GM21423 (cell line): ENCODE data around the gene KCNQ5.
"Not testable (repeated sequence)": the region's sequence is repeated elsewhere in the genome, so short reads cannot be mapped to it uniquely, and the experiment has no call there.

Experiments used
- ATAC-seq: cut with Tn5 transposase; IDR thresholded peaks from one replicate; pipeline ENCODE4 v1.9.1; 2021; ENCODE audit warnings: mild to moderate bottlenecking, moderate library complexity; ENCODE audit not compliant: unreplicated experiment

Gene KCNQ5

GRCh38 chr6:72978808-72979207 is 356.9 kb downstream of the KCNQ5 start:
- ATAC-seq = not testable (repeated sequence)

DNA sequence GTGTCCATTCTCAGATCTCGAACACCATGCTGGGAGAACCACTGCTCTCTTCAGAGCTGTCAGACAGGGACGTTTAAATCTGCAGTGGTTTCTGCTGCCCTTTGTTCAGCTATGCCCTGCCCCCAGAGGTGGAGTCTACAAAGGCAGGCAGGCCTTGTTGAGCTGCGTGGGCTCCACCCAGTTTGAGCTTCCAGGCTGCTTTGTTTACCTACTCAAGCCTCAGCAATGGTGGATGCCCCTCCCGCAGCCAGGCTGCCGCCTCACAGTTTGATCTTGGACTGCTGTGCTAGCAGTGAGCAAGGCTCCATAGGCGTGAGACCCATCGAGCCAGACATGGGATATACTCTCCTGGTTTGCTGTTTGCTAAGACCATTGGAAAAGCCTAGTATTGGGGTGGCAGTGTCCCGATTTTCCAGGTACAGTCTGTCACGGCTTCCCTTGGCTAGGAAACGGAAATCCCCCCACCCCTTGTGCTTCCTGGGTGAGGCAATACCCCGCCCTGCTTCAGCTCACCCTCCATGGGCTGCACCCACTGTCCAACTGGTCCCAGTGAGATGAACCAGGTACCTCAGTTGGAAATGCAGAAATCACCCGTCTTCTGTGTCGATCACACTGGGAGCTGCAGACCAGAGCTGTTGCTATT is 362.4 kb downstream of the KCNQ5 start:
- ATAC-seq = not testable (repeated sequence)

DNA sequence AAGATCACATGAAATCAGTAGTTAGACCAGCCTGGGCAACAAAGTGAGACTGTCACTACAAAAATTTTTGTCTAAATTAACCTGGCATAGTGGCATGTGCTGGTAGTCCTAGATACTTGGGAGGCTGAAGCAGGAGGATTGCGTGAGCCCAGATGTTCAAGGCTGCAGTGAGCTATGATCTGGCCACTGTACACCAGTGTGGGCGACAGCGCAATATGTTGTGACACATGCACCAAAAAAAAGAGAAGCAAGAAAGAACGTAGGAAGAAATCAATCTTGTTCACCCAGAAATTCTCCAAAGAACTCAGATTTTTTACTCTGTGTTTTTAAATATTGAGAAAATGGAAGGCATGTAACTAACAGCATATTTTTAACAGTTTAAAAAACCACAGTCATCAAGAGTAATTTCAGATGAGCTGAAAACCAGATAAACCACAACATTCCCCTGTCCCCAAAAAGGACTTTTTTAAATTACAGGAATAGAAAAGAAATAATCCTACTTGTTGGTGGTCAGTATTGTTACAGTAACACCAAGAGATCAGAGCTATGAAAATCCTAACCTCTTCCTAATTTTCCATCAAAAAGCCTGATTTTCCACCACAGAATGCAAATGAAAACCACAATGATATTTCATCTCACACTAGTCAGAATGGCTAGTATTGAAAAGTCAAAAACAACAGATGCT is 363.3 kb downstream of the KCNQ5 start:
- ATAC-seq = no peak

GRCh38 chr6:72987301-72987700 is 365.4 kb downstream of the KCNQ5 start:
- no peak for ATAC-seq

DNA sequence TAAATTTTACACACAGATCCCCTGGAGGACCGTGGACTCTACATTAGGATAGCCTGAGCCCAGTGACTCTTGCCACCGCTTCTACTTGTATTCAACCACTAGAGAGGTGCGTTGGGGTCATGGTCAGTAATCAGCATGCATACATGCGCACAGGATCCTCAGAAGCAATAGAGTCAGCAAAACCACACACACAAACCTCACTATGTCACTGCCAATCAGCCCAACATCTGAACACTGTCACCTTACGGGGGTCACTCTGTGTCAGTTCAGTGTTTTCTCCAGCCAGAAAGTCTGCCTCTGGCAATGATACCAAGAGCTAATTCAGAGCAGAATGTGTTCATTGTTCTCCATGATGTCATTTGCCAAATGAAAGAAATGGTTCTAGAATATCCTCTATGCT is 378.1 kb downstream of the KCNQ5 start:
- no peak for ATAC-seq

- no peak for ATAC-seq
Measured at GRCh38 chr6:73000460-73000859, 378.6 kb downstream of the KCNQ5 start.

- no peak for ATAC-seq
Measured at GRCh38 chr6:73002588-73002987, 380.7 kb downstream of the KCNQ5 start.

DNA sequence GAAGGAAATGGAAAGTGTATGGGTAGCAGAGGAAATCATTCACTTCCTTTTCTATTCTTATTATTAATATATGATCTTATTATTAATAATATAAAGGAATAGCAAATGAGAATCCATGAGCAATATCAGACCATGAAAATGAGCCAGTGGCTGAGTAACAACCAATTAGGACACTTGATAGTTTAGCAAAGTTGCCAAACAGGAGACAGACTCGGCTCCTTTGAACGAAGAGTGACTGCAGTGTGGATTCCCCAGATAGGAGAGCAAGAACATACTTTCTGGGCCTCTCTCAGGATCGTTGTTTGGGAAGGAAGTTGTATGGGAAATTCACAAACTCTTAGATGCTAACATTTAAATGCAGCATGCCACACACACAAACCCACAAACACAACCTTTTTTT is 381.4 kb downstream of the KCNQ5 start:
- ATAC-seq = no peak

- ATAC-seq = no peak
Measured at GRCh38 chr6:73004231-73004630, 382.4 kb downstream of the KCNQ5 start.

DNA sequence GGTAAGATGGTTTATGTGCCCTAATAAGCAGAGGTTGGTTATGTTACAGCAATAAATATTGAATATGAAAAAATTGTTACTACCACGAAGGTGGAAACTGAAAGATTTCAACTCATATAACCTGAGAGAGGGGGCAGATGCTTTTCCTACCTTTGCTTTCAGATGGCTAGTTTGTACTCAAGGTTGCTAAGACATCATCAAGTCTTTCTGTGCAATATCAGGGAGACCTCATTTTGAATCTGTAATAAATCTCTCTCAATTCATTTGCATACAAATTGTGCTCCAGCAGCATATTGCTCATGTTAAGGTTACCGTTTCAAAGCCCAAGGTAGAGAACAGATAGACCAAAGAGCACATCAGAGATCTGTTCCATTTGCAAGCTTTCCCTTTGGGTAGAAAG is 383.0 kb downstream of the KCNQ5 start:
- ATAC-seq = no peak

GRCh38 chr6:73006146-73006545 is 384.3 kb downstream of the KCNQ5 start:
- ATAC-seq = no peak

DNA sequence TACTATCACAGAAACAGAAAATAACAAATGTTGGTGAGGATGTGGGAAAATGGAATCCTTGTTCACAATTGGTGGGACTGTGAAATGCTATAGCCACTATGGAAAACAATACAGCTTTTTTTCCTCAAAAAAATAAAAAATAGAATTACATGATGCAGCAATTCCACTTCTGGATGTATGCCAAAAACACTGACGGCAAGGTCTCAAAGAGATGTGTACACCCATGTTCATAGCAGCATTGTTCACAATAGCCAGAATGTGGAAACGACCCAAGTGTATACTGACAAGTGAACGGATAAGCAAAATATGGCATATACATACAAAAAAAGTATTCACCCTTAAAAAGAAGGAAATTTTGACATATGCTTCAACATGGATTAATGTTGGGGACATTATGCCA is 390.1 kb downstream of the KCNQ5 start:
- ATAC-seq = no peak

DNA sequence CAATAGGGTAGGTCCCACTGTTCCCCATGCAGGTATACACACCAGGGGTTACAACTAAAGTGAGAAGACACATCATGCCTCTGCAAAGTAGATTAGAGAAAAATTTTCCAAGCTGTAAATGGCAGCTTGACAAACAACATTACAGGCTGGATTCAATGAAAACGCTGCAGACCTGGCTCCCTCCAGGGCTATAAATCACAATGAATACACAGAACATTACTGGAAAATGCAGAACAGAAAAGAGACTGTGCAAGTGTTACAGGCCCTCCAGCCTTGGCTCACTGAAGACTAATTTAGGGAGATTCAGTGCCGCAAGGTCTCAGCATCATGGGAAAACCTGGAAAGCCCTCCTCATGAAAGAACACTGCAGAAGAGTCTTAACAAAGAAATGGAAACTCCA is 395.6 kb downstream of the KCNQ5 start:
- no peak for ATAC-seq

DNA sequence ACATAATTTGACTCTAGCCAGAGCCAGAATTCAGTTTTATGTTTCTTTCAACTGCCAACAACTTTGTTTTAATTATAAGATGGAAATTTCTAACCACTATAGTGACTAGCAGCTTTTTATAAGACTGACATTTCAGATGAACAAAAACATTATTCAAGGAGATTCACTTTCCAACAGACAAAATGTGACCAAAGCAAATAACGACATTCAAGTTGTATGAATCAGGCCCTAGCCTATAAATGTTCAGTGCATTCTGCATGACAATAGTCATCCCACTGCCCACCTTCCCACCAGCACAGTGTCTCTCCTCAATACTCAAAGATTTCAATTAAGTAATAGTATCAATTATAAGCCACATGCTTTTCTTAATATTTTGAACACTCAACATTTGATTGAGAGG is 402.7 kb downstream of the KCNQ5 start:
- ATAC-seq = no peak

DNA sequence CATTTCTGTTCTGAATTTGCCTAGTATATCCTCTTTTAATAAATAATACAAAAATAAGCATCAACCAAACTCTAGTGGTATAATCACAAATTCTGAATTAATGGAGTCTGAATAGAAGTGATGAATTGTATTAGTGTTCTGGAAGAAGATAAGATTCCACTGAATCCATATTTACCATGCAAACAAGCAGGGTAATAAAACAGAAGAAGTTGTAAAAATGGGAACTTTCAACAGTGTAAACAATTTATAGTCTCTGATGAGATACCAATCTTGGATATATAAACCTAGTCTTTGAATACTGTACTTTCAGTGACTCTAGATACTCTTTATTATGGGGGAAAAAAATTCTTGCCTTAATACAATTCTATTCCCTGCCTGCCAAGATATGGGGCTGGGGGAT is 405.8 kb downstream of the KCNQ5 start:
- ATAC-seq = no peak

- ATAC-seq = no peak
Measured at GRCh38 chr6:73028124-73028766, 406.4 kb downstream of the KCNQ5 start.

- ATAC-seq = no peak
Measured at GRCh38 chr6:73028893-73029450, 407.1 kb downstream of the KCNQ5 start.

DNA sequence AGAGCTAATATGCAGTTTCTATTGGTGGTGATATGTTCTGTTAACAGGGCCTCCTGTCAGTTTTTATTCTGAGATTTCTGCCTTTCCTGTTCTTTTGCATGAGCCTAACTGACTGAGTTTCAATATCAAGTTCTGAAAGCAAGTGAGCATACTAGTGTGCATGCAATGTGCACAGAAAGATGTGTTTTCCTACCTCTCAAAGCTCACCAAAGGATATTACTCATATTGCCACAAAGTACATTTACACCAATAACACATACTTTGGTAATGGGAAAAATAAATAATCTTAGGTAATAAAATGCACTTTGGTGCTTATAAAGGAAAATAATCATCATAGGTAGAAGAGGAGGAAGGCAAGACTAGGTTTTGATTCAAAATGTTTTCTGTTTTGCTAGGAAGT is 408.4 kb downstream of the KCNQ5 start:
- ATAC-seq = no peak

DNA sequence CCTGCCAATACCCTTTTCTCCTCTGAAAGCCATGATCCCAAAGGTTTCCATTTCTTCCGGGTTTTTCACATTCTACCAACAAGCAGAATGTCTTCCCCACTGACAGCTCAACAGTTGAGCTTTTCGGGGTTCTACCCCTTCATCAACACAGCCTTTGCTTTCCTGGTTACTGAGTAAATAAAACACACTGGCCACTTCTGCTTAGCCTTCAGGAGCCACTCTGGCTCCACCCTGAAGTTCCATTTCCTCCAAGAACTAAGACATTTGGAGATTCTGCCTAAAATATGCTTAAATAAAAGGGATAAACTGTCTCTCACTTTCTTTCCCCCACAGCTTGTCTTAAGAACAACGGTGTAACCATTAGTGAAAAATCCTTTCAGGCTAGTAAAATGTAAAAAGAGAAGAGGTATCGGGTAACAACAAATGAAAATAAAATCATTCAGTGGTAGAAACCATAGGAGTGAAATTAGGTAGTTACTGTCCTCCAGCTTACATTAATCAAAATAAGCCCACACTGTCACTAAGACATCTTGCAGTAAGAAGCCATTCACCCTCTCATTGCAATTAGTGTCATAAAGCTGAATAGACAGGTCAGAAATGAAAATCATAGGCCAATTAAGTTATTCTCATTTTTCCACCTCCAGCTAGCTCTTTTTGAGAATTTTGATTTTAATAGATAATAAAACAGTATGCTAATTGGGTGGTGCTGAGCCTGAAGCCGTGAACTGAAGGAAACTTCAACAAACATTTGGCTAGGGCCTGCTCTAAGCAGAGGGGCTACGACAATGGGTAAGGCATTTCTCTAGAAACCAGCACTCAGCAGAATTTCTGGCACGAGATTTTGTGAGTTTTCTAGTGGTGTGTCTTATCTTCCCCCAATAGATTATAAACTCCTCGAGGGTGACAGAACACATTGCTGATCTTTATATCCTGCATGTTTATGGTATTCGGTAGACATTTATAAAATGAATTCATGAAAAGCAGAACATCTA is 409.2 kb downstream of the KCNQ5 start:
- no peak for ATAC-seq

GRCh38 chr6:73032586-73032985 is 410.7 kb downstream of the KCNQ5 start:
- ATAC-seq = no peak

- ATAC-seq = no peak
Measured at GRCh38 chr6:73036689-73037088, 414.8 kb downstream of the KCNQ5 start.
